Measurements from ENCODE around the gene PIGK.
"Not testable (repeated sequence)": the region's sequence is repeated elsewhere in the genome, so short reads cannot be mapped to it uniquely, and the experiment has no call there.

Gene PIGK

DNA sequence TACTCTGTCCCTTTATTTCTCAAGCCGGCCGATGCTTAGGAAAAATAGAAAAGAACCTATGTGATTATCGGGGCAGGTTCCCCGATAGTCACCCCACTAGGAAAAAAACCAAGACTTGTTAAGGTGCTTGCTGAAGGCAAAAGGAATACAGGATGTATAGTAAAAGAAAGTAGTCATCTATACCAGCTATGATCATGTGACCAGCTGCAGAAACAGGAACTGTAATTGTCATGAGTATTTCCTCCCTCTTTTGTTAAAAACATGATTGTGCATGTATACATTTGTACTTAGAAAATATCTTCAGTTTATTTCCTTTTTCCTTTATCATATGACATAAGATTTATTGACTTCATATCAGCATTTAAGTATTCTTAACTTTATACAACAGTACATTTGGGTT is 30.5 kb downstream of the PIGK start:
- no peak for DNase-seq

DNA sequence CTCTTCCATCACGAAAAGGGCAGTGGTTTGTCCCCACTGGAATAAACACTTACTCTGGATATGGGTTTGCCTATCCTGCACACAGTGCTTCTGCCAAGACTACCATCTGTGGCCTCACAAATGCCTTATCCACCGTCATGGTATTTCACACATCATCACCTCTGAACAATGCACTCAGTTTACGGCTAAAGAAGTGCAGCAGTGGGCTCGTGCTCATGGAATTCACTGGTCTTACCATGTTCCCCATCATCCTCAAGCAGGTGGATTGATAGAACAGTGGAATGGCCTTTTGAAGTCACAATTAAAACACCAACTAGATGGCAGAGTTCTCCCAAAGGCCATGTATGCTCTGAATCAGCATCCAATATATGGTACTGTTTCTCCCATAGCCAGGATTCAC is 32.3 kb downstream of the PIGK start:
- not testable (repeated sequence) for DNase-seq

DNA sequence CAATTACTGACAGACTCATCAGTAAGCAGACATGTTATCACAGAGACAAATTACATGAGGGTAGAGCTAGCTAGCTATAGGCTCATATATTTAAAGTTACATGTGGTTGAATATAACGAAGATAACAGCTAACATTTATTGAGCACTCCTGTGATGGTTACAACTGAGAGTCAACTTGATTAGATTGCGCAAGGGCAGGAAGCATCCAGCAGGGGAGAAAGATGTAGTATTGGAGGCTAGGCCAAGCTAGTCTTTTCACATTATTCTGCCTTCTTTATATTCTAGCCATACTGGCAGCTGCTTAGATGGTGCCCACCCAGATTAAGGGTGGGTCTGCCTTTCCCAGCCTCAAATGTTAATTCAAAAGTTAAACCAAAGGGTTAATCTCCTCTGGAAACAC is 37.1 kb downstream of the PIGK start:
- DNase-seq, result no peak

DNA sequence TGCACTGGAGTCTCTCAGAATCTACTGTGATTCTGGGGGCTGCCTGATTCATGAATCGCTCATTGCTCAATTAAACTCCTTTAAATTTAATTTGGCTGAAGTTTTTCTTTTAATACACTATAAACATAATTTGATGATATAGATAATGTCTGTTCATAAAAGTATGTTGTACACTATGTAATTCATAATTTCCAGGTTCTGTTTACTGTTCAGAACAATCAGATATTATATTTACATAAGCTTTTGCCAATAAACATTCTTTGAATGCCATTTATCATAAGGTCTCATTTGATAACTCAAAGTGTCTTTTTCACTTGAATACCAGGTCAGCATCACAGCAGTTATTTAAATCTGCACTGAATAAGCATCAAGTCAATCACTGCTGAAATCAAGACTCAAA is 39.6 kb downstream of the PIGK start:
- DNase-seq, result no peak

DNA sequence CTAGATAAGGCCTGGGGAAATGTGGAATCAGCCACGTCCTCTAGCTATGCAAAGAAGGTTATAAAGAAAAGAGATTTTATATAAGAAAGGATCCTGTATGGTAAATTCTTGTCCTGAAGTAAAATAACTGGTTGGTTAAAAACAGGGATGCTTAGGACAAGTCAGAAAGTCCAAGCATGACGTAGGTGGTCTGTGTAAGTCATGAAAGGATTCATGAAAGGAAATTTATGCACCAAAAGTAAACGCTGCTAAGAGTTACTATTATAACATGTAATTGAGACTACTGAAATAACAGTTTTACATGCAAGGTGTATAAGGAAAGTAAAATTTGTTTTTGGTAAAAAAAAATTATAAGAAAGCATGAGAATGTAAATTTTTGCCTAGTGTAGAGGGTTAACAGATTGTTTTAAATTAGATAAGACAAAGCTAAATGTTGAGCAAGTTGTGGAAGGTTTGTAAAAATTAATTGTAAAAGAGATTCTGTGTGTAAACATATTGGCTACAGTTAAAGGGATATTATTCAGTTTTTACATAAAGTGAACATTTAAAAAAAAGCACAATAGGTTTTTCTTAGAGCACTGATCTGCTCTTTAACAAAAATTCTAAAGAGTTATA is 43.9 kb downstream of the PIGK start:
- no peak for DNase-seq

DNA sequence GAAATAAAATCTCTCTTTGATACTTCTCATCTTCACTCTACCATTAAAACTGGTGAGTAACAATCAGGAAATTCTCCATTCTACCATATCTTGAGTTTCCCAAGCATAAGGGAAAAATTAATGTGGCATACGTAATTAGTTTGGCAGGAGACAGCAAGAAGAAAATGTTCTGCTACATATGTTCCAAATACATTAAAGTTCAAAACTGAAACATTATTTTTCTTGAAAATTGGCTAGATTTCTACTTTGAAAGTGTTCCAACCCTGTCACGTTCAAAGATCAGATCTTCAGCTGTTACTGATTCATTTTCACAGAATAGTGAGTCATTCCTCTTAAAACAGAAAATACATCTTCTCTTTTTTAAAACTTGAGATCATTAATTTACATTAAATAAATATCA is 48.5 kb downstream of the PIGK start:
- no peak for DNase-seq

DNA sequence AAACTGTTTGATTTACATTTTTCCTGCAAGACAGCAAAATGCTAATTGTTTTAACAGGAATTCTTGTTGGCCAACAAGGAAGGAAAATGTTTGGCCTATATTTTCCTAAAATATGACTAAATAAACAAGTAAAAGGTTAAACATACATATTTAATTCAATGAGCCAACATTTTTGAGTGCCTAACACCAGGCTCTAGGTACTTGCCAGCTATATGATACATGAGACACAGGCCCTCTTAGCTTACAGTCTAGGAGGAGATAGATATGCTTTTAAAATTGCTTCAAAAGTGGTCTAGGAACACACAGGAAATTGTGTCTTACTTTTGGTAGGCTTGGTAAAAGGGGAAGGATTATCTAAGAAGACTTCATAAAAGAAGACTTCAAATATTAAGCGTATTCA is 50.9 kb downstream of the PIGK start:
- no peak for DNase-seq

DNA sequence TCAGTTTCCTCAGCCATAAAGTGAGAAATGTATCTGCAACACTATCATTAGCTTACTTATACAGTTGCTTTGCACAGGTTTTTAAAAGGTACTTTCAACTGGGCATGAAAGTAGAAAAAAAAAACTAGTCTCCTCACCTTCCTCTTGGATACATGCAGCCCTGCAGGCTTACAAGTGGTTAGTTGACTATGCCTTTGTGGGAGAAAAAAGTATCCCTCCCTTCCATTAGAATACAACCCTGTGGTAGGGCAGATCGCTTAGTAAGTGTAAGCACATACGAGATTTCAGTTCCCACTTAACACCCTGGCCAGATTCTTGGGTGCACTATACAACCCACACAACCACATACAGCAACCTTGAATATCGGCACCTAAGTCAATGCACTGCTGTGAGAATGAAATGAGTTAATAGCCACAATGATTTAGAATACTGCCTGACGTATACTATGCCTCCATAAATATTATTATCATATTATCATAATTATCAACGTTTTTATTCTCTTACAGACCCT is 54.7 kb downstream of the PIGK start:
- DNase-seq, result no peak

DNA sequence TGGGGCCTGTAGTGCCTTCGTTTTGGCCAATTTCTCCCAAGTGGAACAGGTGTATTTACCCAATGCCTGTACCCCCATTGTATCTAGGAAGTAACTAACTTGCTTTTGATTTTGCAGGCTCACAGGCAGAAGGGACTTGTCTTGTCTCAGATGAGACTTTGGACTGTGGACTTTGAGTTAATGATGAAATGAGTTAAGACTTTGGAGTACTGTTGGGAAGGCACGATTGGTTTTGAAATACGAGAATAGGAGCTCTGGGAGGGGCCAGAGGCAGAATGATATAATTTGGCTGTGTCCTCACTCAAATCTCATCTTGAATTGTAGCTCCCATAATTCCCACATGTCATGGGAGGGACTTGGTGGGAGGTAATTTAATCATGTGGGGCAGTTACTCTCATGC is 59.5 kb downstream of the PIGK start:
- not testable (repeated sequence) for DNase-seq

DNA sequence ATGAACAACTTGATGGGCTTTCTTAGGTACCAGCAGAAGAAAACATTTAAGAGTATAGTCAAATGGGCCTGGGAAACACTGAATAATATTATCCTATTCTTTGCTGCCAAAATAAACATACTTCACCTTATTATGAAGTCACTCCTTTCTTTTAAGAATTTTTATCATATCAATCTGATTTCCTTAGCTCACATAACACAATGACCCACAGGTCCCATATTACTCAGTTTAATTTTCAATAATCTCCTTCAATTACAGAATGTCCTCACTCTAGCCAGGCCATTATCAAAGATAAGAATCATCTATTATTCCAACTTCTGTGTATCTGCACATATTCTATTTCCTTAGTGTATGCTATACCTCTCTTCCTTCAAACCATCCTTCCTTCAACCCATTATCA is 63.0 kb downstream of the PIGK start:
- no peak for DNase-seq

DNA sequence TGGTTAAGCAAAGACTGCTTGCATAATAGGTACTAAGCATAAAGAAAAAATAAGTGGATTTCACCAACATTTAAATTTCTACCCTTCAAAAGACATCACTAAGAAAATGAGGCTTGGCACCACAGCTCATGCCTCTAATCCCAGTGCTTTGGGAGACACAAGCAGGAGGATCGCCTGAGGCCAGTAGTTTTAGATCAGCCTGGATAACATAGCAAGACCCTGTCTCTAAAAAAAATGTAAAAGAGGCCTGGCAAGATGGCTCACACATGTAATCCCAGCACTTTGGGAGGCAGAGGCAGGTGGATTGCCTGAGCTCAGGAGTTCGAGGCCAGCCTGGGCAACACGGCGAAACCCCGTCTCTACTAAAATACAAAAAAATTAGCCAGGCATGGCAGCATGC is 73.0 kb downstream of the PIGK start:
- DNase-seq, result no peak

DNA sequence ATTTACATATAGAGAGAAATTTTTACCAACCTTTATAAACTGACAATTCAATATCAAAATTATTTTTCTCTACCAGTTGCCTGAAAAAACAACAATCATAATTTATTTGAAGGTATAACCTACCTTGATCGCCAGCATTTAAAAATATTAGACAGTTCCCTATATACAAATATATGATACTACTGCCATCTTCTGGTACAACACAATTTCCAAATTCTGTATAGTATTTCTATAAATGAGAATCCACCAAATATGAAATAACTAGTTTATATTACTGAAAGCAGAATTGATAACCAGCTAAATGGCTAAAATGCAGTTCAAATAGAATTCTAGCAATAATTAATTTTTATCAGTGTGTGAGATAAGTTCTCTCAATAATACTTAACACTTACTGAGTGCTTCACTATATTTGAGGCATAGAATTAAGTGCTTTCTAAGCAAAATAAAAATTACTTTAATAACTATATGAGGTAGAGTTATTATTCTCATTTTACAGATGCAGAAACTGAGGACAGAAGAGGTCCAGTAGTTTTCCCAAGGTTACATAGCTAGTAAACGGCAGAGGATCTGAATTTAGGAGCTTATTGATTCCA is 75.6 kb downstream of the PIGK start:
- DNase-seq, result no peak

DNA sequence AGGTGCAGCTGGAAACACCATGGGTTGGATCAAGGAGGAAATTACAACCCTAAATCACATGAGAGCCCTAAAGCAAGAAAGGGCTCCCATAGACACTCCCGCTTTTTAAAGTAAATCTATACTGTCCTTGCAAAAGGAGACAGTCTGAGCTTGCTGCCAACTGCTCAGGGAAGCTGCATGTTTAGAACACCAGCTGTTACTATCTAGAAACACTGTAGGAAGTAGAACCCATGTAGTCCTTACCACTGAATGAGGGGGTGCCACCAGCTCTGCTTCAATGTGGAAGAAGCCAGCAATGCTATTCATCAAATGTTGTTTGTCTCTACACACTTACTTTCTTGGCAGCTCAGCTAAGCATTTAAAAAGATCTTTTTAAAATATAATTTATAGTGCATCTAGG is 79.8 kb downstream of the PIGK start:
- no peak for DNase-seq

DNA sequence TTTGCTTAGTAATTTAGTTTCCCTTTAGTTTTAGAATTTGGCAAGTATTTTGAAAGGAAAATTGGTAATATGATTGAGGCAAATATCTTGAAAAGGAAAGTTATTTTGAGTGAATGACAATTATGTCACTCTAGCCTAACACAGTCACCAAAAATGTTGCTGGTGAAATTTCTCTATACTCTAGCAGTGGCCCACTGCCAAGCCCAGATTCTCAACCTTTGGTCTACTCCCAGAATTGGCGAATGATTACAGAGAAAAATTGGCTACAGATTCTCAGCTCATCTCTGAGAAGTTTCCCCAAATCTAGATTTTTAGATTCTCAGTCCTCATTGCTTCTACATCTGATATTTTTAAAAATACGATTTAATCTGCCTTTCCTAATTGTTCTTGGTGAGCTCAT is 84.9 kb downstream of the PIGK start:
- DNase-seq, result no peak

DNA sequence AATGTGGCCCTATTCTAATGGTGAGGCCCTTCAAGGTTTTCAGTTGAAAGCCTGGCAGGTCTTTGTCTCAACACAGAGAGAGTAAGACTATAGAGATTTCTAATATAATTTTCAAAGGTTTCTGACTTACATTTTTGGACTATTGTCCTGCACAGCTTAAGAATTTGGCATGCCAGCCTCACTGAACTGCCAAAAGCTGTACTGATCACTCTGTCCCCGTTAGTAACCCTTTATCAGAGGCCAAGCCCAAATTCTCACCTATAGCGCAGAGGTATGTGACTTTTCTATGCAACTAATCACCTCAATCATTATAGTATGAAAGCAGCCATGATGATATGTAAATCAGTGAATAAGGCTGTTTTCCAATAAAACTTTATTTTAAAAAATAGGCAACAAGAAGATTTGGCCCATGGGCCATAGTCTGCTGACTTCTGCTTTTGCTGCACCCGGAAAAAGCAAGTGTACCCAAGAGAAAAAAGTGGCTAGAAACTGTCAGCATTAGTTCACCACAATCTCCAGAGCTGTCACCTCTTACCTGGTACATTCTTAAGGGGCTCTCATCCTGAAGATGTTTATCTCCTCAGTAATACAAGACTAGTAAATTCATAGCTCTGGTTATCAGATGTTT is 85.4 kb downstream of the PIGK start:
- DNase-seq, result no peak

DNA sequence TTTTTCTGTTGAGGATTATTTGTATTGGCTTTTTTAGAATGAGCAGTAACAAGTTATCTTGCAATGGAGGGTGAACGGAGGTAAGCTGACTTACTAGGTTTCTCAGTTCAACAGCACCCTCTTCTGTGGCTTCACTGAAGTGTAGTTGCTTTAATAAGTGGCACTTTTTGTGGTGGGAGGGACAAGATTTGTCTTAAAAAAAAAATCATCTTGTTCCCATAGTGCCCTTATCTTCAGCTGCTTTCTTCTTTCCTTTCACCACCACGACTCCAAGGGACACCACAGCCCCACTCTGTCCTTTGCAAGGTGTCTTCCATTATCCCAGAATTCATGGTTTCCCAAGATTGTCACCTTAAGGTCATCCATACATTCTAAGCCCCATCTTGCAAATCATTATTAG is 92.9 kb downstream of the PIGK start:
- no peak for DNase-seq

DNA sequence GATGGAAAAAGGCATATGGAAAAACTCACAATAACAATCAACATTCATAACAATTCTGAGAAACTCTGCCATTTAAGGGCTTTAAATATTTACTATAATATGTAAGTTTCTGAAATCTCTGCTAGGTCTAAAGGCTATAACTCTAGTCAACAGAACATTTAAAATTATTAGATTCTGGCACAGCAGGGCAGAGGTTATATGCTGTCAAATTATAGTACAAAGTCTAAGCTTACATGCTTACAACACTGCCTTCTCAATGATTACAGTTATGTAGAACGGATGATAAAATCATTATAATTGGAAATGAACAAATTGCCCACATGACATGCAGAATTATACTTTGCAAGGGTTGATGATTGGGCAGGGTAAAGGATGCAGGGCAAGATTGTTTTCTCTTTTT is 97.7 kb downstream of the PIGK start:
- no peak for DNase-seq

DNA sequence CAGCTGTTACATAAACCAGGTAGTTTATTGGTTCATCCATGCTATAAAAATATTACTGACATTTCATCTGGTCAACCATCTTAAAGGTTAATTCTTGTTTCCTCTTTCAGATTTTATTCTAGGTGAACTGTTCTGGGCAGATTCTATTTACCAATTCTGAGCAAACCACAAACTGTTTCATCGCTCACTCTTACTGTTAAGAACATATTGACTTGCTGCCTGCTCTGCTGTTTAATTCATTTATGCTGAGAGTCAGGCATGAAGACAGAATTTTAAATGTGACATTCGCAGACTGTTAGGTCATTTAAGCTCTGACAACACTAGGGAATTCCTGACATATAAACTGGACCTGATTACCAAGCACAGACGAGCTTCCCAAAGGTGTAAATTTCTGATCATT is 98.3 kb downstream of the PIGK start:
- no peak for DNase-seq

DNA sequence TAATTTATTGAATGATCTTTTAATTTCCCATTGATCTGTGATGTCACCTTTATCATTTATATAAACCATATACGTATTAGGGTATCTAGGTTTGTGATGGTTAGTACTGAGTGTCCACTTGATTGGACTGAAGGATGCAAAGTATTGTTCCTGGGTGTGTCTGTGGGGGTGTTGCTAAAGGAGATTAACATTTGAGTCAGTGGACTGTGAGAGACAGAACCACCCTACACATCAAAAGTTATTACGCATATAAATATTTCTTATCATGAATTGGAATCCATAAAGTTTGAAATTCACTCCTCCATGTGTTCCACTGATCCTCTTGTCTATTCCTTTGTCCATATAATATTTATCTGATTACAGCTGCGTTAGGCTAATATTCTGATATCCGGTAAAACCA is 100.5 kb downstream of the PIGK start:
- DNase-seq, result no peak

DNA sequence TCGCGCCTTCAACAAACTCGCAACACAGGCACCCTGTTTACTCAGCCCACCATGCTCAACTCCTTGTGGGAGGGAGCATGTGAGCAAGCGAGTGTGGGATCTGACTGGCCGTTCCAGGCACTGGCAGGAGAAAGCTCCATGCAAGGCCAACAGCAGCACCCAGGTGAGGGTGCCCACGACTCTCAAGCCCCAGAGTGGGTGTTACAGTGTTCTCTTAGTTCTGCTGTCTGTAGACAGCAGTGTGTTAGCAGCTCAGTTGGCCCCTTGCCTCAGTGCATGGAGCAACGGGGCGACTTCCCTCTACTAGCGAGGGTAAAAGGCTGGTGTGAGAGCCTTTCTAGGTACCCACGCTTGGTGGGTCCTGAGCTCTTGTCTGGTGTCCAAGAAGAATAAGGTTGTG is 114.6 kb downstream of the PIGK start:
- DNase-seq, result no peak

DNA sequence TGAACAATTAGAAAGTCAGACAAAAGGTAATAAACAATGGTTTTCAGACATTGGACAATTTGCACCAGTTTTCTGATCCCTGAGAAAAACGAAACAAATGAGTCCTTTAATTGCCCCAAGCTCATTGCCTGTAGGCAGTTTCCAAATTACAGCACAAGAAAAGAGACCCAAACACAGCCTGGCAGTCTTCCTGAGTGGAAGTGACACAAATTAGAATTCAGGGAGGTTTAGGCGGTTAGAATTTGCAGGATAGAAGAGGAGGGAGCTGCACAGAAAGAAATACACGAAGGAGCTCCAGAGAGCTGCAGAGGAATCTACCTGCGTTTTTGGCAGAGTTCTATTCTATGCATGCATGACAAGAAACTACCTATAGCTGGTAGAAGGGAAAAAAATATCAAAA is 115.7 kb downstream of the PIGK start:
- DNase-seq, result no peak

DNA sequence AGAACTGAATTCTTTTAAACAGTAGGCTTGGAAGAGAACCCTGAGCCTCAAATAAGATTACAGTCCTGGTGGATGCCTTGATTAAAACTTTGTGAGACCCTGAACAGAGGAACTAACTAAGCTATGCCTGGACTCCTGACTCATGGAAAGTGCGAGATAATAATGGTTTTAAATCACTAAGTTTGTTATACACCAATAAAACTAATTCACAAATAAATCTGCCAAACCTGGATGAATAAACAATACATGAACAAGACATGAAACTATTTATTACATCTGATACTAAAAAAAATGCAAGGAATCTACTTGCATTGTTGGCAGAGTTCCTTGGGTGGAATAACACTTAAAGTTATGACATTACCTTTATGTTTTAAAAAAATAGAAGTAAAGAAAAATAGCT is 118.4 kb downstream of the PIGK start:
- DNase-seq, result no peak

DNA sequence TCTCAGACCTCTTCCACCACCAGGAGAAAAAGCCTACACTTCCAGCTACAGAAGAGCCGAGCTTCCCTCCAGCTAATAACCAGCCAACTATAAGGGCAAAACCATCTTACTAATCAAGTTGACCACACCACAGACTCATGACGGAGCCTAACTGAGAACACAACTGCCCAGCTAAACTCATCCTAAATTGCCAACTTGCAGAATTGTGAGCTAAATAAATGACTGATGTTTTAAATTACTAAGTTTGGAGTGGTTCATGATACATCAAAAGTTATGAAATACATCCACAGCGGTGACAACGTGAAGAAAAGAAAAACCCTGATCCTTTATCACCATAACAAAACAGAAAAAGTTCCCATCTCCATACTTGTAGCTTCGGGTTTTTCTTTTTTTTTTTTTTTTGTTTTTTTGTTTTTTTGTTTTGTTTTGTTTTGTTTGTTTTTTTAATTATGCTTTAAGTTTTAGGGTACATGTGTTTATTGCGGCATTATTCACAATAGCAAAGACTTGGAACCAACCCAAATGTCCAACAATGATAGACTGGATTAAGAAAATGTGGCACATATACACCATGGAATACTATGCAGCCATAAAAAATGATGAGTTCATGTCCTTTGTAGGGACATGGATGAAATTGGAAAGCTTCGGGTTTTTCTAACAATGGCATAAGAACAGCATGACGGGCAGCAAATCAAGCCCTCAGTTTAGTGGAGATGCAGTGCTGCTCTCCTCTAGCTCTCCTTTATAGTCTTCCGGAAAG is 122.6 kb downstream of the PIGK start:
- DNase-seq, result no peak

DNA sequence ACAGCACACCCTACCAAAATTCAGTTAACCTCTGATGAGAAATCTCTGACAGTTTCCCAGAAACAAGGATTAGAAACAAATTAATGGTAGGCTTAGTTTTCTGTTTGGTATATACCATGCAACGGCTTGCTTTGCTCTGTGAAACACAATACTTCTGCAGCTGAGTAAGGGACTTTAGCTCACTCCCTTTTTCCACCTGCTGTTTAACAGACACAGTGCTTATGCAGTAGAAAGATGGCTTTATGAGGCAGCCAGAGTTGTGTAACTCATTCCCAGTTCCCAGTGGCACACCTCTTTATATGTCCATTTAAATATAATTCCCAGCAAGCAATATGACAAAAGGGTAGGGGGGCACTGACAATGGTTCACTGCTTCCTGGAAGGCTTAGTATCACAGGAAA is 124.0 kb downstream of the PIGK start:
- no peak for DNase-seq
